Measurements from ENCODE around the gene ATE1.

- no peak for TF ChIP-seq EZH2 (IDR thresholded peaks at IDR 0.05; ENCODE audit: borderline replicate concordance, low read depth, low read length, severe bottlenecking)
- no peak for TF ChIP-seq CTCF (IDR thresholded peaks at IDR 0.05; ENCODE audit: borderline replicate concordance, extremely low read depth, low read length, poor library complexity, severe bottlenecking)
These were observed 72.9 kb downstream of the ATE1 start for GRCh38 chr10:121854809-121855445.
